ENCODE measurements around the gene EIF4ENIF1.

DNA sequence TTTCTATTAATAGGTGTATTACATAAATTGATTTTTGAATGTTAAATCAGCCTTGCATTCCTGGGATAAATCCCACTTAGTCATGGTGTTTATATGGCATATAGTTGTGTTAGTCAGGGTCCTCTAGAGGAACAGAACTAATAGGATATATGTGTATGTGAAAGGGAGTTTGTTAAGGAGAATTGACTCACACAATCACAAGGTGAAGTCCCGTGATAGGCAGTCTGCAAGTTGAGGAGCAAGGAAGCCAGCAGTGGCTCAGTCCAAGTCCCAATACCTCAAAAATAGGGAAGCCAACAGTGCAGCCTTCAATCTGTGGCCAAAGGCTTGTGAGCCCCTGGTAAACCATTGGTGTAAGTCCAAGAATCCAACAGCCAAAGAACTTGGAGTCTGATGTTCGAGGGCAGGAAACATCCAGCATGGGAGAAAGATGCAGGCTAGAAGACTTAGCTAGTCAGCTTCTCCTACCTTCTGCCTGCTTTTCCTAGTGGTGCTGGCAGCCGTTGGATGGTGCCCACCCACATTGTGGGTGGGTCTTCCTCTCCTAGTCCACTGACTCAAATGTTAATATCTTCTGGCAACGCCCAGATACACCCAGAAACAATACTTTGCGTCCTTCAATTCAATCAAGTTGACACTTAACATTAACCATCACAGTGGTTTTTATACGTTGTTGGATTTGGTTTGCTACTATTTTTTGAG lies 19.6 kb upstream of the EIF4ENIF1 start:
- TF ChIP-seq, protein P1, sequence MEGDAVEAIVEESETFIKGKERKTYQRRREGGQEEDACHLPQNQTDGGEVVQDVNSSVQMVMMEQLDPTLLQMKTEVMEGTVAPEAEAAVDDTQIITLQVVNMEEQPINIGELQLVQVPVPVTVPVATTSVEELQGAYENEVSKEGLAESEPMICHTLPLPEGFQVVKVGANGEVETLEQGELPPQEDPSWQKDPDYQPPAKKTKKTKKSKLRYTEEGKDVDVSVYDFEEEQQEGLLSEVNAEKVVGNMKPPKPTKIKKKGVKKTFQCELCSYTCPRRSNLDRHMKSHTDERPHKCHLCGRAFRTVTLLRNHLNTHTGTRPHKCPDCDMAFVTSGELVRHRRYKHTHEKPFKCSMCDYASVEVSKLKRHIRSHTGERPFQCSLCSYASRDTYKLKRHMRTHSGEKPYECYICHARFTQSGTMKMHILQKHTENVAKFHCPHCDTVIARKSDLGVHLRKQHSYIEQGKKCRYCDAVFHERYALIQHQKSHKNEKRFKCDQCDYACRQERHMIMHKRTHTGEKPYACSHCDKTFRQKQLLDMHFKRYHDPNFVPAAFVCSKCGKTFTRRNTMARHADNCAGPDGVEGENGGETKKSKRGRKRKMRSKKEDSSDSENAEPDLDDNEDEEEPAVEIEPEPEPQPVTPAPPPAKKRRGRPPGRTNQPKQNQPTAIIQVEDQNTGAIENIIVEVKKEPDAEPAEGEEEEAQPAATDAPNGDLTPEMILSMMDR (IDR thresholded peaks at IDR 0.05; ENCODE audit: poor library complexity, severe bottlenecking), result no peak
- TF ChIP-seq EZH2 (IDR thresholded peaks at IDR 0.05; ENCODE audit: borderline replicate concordance, insufficient read depth, low read length, poor library complexity, severe bottlenecking), result no peak
- TF ChIP-seq, protein P2, sequence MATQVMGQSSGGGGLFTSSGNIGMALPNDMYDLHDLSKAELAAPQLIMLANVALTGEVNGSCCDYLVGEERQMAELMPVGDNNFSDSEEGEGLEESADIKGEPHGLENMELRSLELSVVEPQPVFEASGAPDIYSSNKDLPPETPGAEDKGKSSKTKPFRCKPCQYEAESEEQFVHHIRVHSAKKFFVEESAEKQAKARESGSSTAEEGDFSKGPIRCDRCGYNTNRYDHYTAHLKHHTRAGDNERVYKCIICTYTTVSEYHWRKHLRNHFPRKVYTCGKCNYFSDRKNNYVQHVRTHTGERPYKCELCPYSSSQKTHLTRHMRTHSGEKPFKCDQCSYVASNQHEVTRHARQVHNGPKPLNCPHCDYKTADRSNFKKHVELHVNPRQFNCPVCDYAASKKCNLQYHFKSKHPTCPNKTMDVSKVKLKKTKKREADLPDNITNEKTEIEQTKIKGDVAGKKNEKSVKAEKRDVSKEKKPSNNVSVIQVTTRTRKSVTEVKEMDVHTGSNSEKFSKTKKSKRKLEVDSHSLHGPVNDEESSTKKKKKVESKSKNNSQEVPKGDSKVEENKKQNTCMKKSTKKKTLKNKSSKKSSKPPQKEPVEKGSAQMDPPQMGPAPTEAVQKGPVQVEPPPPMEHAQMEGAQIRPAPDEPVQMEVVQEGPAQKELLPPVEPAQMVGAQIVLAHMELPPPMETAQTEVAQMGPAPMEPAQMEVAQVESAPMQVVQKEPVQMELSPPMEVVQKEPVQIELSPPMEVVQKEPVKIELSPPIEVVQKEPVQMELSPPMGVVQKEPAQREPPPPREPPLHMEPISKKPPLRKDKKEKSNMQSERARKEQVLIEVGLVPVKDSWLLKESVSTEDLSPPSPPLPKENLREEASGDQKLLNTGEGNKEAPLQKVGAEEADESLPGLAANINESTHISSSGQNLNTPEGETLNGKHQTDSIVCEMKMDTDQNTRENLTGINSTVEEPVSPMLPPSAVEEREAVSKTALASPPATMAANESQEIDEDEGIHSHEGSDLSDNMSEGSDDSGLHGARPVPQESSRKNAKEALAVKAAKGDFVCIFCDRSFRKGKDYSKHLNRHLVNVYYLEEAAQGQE (IDR thresholded peaks at IDR 0.05; ENCODE audit: borderline replicate concordance), result no peak

Measured in neural cell (in vitro differentiated cells).